GM18505 (cell line): ENCODE data around the gene CBFA2T2.
"Not testable (repeated sequence)": the region's sequence is repeated elsewhere in the genome, so short reads cannot be mapped to it uniquely, and the experiment has no call there.

Experiments used
- ATAC-seq: cut with Tn5 transposase; IDR thresholded peaks from one replicate; pipeline ENCODE4 v1.9.1; 2021; ENCODE audit not compliant: unreplicated experiment
- POLR2A ChIP-seq: IDR thresholded peaks from 4 replicates; pipeline ENCODE4 v1.6.1; 2011; ENCODE audit warnings: borderline replicate concordance; ENCODE audit not compliant: insufficient read depth, insufficient read length; ENCODE audit errors: extremely low read depth

CBFA2T2 gene

DNA sequence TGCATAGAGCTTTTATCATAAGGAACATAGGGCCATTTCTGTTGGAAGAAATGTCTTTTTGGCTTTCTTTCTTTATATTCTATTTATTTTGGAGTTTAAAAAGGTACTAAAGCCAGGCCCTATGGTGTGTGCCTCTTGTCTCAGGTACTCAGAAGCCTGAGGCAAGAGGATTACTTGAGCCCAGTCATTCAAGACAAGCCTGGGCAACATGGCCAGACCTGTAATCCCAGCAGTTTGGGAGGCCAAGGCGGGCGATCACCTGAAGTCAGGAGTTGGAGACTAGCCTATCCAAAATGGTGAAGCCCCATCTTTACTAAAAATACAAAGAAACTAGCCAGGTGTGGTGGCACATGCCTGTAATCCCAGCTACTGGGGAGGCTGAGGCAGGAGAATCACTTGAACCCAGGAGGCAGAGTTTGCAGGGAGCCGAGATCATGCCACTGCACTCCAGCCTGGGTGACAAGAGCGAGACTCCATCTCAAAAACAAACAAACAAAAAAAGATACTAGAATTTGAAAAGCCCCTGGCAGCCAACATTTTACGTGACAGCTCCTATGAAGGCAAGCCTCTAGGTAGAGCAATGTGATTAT lies 80.0 kb downstream of the CBFA2T2 start:
- ATAC-seq = no peak
- no peak for TF ChIP-seq POLR2A

- TF ChIP-seq POLR2A = no peak
- no peak for ATAC-seq
Measured at GRCh38 chr20:33570743-33571142, 80.8 kb downstream of the CBFA2T2 start.

DNA sequence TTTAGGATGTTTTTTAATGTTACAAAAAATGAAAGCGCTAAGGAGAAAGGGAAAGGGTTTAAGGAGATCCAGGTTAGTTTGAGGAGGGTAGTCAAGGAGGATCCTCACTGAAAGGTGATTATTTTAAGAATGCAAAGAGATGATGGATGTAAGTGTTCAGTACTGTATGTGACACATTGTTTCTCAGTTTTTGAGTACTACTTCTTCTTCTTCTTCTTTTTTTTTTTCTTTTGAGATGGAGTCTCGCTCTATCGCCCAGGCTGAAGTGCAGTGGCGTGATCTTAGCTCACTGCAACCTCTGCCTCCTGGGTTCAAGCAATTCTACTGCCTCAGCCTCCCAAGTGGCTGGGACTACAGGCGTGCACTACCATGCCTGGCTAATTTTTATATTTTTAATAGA lies 83.4 kb downstream of the CBFA2T2 start:
- ATAC-seq = not testable (repeated sequence)

GRCh38 chr20:33575282-33575681 lies 85.4 kb downstream of the CBFA2T2 start:
- no peak for TF ChIP-seq POLR2A
- ATAC-seq = no peak

DNA sequence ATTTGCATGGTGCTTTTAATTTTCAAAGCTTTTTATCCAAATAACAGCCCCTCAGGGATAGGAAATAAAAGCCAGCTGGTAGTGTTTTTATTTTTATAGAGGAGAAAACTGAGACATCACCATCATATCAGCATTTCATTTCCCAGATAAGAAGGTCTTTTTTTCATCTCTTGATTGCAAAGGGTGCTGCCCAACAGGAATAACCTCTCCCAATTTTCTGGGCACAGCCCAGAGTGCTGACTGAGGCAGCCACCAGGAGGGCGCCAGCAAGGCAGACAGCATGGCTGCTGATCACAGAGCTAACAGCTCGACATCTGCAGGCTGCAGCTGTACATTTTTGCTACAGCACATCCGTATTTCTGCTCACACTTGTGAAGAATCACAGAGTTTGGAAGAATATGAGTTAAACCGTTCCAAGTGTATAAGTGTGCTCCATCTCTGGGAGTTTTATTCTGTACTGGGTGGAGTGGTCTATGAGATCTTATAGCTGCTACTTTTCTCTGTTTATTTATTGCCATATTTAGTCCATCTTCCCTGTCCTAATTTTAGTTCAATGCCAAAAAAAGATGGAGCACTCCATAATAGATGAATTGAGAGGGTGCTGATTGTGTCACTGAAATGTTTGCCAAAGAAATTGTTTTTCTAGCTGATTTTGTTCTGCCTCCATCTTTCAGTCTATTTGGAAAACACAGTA lies 86.7 kb downstream of the CBFA2T2 start:
- no peak for ATAC-seq

GRCh38 chr20:33578510-33578909 lies 88.6 kb downstream of the CBFA2T2 start:
- ATAC-seq = no peak
- TF ChIP-seq POLR2A = no peak

More for the DNA sequence above, 86.7 kb downstream of the CBFA2T2 start:
- TF ChIP-seq POLR2A = no peak

- ATAC-seq = no peak
- no peak for TF ChIP-seq POLR2A
Measured at GRCh38 chr20:33583143-33583542, 93.2 kb downstream of the CBFA2T2 start.

GRCh38 chr20:33584976-33585375 lies 95.1 kb downstream of the CBFA2T2 start:
- no peak for ATAC-seq
- TF ChIP-seq POLR2A = no peak

DNA sequence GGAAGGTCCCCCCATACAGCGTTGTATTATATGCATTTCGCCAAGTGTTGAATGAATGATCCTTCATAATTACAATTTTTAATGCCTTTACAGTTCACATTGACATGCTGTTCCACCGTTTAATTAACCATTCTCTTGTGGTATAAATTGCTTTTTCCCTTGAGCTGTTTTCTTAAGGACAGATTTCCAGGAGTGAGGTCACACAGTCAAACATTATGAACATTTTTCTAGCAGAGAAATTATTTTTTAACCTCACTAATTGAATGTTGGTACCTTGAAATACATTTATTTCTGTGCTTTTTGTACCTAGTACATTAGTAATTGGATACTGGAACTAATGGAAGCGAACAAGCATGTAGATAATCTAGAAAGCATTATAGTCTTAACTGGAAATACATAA lies 95.5 kb downstream of the CBFA2T2 start:
- ATAC-seq = no peak
- no peak for TF ChIP-seq POLR2A

DNA sequence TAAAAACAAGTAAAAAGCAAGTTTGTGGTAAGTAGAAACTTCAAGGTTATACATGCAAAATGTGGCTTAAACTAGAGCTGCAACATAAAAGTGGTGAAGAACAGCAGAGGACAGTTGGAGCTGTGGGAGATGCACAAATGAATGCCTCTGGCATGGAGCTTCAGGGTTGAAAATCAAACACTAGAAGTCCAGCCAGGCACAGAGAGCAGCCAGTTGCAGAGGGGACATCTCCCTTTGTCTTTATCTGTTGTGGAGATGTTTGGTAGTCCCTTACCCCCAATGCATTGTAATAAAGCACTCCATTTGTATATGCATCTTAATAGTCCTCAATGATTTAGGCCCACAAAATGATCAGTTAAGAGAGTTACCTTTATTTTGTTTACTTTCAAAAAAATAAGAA lies 99.2 kb downstream of the CBFA2T2 start:
- no peak for TF ChIP-seq POLR2A
- no peak for ATAC-seq

DNA sequence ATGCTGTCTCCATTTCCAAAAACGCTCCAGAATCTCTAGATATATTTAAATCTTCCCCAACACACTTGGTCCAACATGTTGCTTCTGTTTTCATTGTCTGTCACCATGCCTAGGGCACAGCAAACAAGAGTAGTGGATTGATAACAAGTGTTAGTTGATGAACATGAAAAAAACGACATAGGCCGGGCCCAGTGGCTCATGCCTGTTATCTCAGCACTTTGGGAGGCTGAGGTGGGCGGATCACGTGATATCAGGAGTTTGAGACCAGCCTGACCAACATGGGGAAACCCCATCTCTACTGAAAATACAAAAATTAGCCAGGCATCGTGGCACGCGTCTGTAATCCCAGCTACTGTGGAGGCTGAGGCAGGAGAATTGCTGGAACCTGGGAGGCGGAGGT lies 102.0 kb downstream of the CBFA2T2 start:
- not testable (repeated sequence) for ATAC-seq

DNA sequence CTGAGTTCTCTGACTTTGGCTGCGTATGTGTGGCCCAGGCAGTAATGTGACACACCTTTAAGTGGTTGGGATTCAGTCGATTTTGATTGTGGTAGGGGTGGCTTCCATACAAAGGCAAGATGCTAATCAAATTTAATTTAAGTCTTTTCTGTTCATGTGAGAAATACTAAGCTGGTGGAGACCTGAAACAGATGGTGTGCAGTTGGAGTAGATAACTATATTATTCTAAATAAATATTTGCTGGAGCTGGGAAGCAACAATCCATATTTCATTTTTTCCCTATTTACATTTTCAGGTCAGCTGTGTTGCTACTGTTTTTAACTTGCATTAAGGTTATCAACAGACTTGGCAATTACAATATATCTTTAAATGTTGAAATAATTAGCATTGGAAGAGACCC lies 104.8 kb downstream of the CBFA2T2 start:
- no peak for ATAC-seq
- TF ChIP-seq POLR2A = no peak

DNA sequence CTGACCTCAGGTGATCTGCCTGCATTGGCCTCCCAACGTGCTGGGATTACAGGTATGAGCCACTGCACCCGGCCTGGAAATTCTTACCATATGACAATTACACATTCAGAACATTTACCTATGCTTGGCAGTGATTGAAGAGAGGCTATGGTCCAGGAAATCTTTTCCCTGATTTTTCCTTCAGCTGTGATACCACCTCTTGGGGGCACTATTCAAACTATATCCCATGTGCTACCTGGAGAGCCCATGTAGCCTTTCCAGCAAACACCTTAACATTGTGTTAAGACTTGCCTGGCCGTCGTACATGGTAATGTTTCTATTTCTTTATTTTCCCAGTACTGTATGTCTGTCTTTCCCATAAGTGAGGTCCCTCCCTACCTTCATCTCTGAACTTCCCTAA lies 110.5 kb downstream of the CBFA2T2 start:
- no peak for ATAC-seq
- TF ChIP-seq POLR2A = no peak

DNA sequence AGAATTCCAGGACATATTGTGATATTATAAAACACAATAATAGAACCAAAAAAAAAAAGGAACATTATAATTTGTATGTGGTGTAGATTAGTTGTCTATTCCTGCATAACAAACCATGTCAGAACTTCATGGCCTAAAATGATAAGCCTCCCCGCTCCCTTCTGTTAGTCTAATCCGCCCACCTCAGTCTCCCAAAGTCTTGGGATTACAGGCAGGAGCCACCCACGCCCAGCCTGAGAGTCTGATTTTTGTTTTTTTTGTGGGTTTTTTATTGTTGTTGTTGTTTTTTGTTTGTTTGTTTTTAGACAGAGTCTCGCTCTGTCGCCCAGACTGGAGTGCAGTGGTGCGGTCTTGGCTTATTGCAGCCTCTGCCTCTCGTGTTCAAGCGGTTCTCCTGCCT lies 111.1 kb downstream of the CBFA2T2 start:
- TF ChIP-seq POLR2A = no peak
- ATAC-seq = no peak

GRCh38 chr20:33601861-33602260 lies 112.0 kb downstream of the CBFA2T2 start:
- no peak for TF ChIP-seq POLR2A
- ATAC-seq = no peak

DNA sequence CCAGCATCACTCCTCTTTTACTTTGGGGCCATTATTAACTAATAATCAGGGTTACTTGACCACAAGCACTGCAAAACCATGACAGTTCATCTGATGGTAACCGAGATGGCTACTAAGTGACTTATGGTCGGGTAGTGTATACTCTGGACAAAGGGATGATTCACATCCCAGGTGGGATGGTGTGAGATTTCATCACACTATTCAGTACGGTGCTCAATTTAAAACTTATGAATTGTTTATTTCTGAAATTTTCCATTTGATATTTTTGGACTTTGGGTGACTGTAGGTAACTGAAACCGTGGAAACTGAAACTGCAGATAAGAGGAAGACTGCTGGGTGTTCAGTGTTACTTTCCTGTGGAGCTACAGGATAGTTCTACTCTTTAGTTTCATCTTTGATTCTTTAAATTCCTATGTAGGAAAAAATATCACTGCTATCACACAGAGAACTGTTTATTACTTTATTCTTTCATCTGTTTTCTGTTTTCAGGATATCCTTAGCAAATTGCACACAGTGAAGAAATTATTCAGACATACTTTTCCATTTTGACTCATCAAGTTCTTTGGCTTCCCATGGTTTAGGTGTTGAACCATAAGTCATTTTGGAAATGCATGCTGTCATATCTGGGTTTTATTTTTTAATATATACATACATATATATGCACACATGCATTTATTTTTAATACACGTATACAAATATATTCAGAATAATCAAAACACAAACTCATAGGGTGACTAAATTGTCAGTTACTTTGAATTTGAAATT lies 113.1 kb downstream of the CBFA2T2 start:
- no peak for ATAC-seq
- no peak for TF ChIP-seq POLR2A
